ENCODE data around the gene NGB.

The NGB gene

DNA sequence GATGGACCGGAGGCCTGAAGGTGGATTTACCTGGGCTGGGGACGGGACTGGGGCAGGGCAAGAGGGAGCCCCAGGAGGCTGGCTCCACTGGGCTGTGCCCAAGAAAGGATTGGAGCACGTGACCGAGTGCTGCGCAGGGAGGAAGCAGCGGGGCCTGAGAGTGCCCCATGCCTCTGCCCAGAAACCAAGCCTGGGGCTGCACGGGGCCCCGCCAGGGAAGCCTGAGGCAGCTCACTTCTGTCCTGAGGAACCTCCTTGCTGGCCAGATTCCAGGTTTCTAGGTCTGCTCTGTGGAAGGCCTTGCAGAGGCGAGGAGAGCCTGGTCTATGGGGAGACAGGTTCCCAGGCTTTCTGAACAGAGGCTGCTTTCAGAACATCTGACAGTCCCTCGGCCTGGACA is 10.4 kb downstream of the NGB start:
- no peak for DNase-seq

DNA sequence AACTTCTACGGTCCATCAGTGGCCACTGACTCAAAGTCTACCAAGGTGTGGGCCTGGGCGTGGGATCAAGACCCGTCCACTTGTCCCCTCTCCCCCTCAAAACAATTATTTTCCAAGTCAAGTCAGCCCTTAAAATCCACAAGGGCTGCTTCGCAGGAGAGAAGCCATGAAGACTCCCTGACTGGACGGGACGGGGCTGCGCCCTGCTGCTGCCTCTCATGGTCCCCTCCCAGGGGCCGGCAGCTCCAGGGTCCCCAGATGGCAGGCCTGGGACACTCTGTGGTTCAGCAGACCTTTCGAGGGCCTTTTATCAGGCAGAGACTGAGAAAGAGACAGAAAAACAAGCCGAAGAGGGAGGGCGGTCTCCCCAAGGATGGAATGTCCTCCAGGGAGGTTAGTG is 10.8 kb downstream of the NGB start:
- DNase-seq = no peak

DNA sequence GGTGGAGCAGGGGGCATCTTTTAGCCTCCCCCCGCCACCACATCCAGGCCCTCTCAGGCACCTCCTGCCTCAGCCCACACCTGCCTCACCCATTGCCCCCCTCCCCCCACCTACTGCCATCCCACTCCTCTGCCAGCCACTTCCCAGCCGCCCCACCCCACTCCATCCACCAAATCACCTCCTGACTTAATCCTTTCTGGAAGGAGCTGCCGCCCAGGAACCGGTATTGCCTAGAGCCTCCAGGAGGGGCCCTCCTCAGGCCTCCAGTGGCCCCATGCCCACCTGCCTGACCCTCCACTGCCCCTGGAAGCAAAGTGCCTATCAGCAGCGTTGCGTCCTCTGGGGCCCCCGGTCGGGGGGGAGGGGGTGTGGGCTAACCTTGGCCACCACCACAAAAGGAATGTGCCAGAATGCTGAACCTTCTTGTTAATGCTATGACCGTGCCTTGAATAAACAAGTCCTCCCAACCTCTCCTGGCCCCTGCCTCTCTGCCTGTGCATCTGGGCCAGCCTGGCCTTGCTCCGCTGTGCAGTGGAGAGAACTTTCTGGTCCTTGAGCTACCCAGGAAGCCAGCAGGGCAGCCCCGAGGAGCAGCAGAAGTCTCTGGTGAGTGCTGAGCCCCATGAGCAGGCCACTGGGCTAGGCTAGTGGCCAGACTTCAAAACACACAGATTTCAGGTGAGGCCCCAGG is 11.8 kb downstream of the NGB start:
- no peak for DNase-seq

DNA sequence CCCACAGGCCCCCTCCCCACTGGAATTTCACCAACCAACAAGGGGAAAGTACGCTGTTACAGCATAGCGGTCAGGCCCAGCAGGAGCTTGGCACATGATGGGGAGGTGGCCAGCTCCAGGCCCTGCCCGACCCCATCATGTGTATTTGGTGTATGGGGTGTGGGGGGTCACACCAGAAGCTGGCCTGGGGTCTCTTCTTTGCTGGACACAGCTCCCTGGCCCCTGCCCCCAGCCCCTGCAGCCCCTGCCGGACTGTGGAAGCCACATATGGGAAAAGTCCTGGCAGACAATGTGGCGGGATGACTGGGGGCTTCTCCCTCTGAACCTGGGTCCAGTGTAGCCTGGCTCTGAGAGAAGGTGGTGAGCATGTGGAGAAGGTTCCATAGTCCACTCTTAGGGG is 12.4 kb downstream of the NGB start:
- no peak for DNase-seq

- DNase-seq = no peak
Measured at GRCh38 chr14:77257700-77258099, 13.3 kb downstream of the NGB start.

- DNase-seq = no peak
Measured at GRCh38 chr14:77256694-77257093, 14.3 kb downstream of the NGB start.

DNA sequence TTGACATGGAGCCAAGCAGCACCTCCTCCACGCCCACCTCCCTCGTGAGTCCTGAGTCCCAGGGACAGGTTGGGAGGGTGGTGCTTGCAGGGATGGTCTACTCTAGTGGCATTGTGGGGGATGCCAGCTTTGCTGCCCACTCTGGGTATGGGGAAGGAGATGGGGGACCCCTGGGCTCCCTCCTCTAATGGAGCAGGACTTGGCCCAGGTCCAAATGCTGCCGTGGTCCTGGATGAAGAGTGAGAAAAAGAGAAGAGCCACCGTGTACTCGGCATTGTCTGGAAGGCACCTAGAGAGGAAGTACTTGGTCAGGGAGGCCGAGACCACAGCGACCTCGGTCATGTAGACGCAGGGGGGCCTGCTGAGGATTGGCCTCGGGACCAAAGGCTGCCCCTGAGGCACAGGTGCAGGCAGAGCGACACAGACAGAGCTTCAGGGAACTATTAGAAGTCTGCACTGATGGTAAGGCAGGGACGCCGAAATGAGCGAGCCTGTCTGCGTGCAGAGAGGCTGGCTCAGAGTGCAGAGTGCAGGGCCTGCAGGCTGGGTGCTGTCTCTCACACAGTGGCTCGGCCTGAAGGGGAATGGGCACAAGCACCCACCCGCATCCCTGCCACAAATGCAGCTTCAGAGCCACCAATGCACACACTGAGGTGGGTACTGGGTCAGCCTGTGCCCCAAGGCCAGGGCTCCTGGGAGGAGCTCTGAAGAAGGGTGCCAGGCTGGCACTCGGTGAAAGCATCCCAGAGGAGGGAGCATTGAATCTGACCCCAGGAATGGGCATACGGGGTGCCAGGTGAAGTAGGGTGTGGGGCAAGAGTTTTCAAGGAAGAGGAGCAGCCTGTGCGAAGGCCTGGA is 17.4 kb downstream of the NGB start:
- no peak for DNase-seq

DNA sequence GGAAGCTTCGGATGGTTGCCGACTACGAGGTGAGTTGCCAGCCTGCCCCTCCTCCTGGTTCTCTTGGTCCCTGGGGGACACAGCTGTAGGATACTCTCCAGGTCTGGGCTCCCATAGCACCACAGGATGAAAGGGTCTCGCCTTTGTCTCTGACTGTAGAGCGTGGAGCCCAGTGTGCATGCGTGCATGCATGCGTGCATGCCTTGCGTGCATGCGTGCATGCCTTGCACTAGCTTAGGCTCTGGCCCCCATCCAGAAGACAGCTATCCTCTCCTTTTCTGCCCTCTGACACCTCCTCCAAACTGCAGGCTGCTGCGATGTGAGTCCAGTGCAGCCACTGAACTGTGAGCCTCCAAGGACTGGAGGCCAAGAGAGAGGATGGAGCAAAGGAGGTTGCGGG is 19.1 kb downstream of the NGB start:
- no peak for DNase-seq

GRCh38 chr14:77250927-77251326 is 20.1 kb downstream of the NGB start:
- no peak for DNase-seq

GRCh38 chr14:77249286-77249685 is 21.7 kb downstream of the NGB start:
- DNase-seq = no peak

DNA sequence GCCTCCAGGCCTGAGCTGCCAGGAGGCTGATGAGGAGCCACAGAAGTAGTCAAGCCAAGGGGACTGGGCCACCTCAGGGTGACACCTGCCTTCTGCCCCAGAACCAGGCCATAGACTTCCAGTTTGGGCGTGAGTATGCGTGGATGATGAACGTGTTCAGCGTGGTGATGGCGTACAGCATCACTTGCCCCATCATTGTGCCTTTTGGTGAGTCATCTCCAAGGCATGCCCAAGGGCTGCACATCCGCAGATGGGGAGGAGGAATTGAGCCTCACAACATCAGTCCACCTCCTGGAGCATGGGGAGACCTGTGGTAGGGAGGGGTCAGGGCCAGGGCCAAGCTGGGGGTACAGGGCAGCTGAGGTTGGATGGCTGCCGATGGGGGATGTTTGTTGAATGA is 22.3 kb downstream of the NGB start:
- DNase-seq = no peak

DNA sequence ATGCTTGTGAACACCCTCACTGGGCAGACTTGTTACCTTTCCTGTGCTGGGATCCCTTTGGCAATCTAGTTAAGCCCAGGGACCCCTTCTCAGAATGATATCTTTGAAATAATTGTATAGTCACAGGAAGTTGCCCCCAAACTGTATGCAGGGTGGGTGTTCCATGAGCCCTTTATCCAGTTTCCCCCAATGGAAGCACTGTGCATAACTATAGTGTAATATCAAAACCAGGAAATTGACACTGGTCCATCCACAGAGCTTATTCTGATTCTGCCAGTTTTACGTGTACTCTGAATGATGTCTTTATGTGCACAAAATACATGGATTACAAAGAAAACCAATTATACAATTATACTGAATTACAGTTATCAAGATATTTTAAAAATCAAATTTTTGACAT is 24.2 kb downstream of the NGB start:
- no peak for DNase-seq

DNA sequence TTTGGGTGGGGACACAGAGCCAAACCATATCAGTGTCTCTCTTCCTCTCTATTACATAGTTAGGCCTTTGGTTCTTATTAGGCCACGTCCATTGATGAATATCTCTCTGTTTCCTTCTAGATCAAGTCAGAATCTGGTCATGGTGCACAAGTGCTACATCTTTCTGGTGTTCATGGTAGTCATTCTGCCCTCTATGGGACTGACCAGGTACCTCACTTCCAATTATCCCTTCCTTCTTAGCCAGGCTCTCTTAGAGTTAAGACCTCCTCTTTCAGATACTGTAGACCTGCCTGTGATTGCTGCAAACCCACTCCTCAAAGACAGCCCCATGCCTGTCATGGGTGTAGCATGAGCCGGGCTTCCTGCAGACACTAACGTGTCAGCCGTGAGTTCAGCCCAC is 25.2 kb downstream of the NGB start:
- DNase-seq = no peak

DNA sequence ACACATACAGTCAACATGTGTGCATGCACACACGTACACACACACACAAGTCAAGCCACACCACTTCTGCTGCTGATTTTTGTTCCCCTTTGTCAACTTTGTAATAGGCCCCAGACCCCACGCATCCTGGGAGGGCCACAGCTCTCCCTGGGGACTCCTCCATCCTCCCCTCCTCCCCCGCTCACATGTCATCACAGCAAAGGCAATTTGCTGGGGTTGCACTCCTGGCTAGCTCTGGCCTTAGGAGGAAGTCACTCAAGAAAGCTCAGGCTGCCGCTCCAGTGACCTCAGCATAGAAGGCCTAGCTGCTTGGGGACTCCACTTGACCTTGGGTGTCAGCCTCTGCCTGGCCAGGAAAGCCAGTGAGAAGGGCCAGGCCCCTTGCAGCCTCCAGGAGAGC is 27.2 kb downstream of the NGB start:
- no peak for DNase-seq

- DNase-seq = no peak
Measured at GRCh38 chr14:77242752-77243151, 28.3 kb downstream of the NGB start.

DNA sequence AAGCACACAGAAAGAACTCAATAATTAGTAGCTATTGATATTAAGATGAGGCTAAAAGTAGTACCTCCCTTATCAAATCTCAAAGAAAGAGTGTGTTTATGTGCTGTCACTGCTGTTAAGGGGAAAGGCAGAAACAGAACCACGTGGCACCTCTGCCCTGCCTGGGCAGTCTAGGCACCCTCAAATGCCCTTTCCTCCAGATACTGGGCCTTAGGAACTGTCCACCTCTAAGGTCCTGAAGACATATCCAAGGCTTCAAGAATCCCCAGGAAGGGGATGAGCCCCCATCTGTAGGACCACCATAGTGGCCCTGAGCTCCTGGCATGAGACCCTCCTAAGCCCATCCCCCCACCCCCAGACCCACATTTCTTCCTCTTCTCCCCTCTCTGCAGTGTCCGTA is 29.1 kb downstream of the NGB start:
- DNase-seq = no peak

DNA sequence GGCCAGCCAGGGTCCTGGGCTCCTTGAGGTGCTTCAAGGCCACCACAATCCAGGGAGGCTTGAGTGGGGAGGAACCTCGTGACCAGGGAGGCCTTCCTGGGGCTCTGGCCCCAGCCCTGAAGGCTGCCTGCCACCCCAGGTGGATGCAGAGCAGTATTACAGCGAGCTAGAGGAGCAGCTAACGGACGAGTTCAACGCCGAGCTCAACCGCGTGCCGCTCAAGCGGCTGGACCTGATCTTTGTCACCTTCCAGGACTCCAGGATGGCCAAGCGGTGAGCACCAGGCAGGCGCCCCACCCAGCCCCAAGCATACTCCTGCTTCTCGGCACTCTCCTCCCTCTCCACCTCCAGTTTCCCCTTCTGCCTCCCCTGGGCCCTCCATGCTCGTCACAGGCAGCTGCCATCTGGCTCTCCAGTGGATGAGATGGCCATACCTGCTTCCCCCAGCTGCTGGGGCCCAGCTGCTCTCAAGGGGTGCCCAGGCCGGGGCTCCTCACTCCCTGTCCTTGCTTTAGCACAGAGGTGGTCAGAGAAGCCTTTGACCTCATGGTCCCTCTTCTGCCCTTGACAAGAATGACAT is 30.6 kb downstream of the NGB start:
- no peak for DNase-seq

DNA sequence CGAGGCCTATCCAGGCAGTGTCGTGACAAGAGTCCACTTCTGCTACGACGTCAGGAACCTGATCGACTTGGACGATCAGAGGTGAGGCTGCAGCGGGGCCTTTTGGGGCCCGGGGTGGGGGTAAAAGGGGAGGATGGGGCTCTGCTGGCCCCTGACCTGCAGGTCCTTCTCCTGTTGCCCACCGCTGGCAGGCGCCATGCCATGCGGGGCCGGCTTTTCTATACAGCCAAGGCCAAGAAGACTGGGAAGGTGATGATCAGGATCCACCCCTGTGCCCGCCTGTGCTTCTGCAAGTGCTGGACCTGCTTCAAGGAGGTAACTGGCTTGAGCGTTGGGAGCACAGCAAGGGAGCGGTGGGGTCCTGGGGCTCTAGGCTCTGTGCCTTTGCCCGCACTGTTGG is 31.6 kb downstream of the NGB start:
- no peak for DNase-seq

DNA sequence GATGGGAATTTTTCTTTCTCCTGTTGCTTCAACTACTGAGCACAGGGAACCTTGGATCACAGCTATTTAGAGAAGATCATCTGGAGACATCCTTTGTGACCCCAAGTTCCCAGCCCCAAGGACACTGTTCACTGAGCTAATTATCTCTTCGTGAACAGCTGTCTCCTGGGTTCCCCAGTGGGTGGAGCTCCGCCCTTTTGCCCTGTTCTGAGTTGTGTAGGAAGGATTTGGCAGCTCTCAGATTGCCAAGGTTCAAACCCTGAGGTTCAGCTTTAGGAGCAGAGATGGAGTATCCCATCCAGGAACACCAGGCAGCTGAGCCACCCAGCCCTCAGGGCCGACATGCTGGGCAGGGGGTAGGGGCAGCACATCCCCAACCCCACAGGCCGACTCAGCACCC is 32.0 kb downstream of the NGB start:
- DNase-seq = no peak

DNA sequence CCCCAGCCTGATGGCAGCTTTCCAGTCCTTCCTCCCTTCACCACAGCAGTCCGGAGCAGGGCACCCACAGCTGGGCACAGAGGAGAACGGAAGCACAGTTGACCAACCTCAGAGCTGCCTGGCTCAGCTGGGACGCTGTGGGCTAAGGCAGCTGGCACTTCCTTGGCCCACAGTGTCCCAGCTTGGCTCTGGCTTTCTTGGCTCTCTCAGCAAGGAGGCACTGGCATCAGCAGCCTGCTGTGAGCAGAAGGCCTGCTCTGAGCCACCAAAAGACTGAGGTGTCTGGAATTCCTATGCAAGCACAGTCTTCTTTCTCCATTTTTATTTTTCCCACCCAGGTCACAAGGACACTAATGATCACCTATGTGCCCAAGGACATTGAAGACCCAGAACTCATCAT is 32.6 kb downstream of the NGB start:
- no peak for DNase-seq

- no peak for DNase-seq
Measured at GRCh38 chr14:77236814-77237213, 34.2 kb downstream of the NGB start.

DNA sequence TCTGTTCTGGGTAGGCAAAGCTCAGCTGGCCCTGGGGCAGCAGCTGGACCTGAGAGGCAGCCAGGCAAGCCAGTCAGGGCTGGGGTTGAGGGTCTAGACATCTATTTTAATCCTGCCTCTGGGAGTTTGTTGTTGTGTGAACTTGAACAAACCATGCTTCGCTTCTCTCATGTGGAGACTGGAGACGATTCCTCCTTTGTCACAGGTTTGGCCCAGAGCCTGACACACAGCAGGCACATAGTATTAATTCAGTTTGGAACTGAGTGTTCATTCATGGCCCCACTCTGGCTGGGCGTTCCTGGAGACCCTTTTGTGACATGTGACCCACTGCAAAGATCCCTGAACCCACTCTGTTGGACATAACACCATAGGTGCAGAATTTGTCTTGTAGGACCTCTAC is 39.3 kb downstream of the NGB start:
- DNase-seq = no peak

DNA sequence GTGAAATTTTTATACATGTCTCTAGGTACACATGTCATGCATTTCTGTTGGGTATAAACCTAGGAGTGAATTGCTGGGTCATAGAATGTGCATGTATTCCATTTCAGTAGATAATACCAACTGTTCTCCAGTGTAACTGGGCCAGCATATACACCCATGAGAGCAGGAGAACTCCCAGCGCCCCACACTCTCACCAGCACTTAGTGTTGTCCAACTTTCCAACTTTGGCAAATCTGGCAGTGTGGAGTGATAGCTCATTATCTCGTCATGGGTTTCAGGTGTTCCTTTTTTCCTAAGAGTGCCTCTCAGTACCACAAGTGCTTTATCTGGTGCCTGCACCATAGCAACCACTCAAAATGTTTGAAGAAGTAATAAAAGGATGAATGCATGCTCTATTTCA is 40.1 kb downstream of the NGB start:
- DNase-seq = no peak

DNA sequence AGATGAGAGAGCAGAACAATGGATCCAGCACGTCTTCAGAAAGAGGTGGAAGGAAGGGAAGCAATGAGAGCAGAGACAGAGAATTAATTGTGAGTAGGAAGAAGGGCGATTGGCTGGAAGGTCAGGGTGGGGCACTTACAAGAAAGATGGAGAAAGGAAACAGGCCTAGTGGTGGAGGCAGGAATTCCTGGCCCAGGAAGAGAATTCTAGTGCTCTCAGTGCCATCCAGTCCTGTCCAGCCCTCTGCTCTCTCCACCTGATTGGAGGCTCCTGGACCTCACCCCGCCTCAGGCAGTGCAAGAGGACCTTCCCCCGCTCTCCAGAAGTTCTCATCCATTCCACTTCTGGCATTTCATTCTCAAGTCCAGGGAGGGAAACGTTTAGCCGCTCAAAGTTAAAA is 43.0 kb downstream of the NGB start:
- DNase-seq = no peak
